GM20000 (cell line): Measurements from ENCODE around the gene ITGAD.

ENCODE experiments used
- DNase-seq: peaks from one replicate; pipeline ENCODE4 v3.0.0; 2012; ENCODE audit warnings: low spot score
- TF ChIP-seq, protein P1 (sequence below): IDR thresholded peaks from 2 replicates; pipeline ENCODE4 v1.5.1; 2012; ENCODE audit warnings: mild to moderate bottlenecking, control low read depth; ENCODE audit errors: extremely low read depth, missing control alignments

Gene ITGAD

DNA sequence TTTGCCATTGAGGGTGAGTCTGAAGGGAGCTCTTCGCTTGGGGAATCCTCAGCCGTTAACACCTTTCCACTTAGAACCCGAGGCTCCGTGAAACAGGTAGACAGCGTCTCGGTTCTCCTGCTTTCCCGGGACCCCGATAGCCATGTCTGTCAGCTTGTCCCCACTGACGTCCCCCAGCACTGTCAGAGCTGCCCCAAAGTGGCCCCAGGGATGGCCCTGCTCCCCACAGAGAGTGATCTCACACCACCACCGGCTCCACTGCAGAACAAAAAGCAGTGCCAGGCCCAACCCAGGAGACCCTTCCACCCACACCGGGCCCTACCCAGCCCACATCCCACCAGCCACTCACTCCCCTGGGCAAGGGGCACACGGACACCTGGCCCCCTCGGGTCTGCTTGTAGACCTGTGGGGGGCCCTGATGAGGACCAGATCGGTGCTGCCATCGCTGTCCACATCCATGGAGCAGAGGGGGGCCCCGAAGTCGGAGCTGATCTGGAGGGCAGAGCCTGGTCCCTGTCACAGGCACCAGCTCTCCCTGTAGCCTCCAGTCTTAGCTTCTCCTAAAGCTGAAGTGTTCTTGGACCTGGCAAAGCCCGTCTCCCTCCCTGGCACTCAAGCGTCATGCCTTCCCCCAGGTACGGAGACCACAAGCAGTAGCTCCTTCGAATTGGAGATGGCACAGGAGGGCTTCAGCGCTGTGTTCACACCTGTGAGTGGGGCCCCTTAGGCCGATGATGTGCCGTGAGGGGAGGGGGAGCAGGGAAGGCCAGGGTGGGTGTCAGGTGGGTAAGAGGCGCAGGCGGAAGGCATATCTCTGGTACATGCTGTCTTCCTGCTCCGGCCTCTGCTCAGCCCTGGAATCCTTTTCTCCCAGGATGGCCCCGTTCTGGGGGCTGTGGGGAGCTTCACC lies 31.7 kb upstream of the ITGAD start:
- TF ChIP-seq, protein P1, sequence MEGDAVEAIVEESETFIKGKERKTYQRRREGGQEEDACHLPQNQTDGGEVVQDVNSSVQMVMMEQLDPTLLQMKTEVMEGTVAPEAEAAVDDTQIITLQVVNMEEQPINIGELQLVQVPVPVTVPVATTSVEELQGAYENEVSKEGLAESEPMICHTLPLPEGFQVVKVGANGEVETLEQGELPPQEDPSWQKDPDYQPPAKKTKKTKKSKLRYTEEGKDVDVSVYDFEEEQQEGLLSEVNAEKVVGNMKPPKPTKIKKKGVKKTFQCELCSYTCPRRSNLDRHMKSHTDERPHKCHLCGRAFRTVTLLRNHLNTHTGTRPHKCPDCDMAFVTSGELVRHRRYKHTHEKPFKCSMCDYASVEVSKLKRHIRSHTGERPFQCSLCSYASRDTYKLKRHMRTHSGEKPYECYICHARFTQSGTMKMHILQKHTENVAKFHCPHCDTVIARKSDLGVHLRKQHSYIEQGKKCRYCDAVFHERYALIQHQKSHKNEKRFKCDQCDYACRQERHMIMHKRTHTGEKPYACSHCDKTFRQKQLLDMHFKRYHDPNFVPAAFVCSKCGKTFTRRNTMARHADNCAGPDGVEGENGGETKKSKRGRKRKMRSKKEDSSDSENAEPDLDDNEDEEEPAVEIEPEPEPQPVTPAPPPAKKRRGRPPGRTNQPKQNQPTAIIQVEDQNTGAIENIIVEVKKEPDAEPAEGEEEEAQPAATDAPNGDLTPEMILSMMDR = no peak
- DNase-seq = no peak

DNA sequence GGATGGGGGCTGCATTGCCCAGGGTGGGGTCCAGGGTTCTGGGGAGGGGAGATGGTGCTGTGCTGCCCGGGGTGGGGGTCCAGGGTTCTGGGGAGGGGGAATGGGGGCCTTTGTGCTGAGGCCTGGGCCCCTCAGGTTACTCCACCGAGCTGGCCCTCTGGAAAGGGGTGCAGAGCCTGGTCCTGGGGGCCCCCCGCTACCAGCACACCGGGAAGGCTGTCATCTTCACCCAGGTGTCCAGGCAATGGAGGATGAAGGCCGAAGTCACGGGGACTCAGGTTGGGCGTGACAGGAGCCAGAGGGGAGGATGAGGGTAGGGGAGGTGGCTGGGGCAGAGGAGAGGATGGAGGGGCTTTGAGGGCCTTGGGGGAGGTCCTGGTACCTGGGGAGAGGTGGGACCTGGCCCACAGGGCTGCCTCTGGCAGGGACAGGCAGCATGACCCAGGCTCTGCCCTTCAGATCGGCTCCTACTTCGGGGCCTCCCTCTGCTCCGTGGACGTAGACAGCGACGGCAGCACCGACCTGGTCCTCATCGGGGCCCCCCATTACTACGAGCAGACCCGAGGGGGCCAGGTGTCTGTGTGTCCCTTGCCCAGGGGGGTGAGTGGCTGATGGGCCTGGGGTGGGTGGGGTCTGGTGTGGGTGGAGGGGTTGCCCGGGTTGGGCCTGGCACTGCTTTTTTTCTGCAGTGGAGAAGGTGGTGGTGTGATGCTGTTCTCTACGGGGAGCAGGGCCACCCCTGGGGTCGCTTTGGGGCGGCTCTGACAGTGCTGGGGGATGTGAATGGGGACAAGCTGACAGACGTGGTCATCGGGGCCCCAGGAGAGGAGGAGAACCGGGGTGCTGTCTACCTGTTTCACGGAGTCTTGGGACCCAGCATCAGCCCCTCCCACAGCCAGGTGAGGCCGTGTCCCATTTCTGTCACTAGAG lies 30.4 kb upstream of the ITGAD start:
- TF ChIP-seq, protein P1 = no peak
- DNase-seq = no peak

DNA sequence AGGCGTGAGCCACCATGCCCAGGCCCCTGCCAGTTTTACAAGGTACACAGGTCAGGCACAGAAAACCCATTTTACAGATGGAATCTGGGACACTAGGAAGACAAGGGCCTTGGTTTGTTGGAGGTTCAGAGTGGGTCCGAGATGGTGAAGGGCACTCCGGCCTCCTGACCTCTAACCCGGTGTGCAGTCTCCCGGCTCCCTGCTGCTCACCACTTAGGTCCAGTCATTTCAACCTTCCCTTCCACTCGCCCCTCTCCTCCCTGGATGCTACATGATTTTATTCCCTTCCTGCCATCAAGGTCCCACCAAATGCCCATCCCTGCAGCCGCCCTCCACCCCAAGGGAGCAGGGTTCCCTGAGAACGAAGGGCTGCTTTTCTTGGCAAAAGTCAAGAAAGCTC lies 29.4 kb upstream of the ITGAD start:
- no peak for DNase-seq
- TF ChIP-seq, protein P1 = no peak

- TF ChIP-seq, protein P1 = no peak
- DNase-seq = no peak
Observed at GRCh38 chr16:31364421-31364820, 28.7 kb upstream of the ITGAD start.

DNA sequence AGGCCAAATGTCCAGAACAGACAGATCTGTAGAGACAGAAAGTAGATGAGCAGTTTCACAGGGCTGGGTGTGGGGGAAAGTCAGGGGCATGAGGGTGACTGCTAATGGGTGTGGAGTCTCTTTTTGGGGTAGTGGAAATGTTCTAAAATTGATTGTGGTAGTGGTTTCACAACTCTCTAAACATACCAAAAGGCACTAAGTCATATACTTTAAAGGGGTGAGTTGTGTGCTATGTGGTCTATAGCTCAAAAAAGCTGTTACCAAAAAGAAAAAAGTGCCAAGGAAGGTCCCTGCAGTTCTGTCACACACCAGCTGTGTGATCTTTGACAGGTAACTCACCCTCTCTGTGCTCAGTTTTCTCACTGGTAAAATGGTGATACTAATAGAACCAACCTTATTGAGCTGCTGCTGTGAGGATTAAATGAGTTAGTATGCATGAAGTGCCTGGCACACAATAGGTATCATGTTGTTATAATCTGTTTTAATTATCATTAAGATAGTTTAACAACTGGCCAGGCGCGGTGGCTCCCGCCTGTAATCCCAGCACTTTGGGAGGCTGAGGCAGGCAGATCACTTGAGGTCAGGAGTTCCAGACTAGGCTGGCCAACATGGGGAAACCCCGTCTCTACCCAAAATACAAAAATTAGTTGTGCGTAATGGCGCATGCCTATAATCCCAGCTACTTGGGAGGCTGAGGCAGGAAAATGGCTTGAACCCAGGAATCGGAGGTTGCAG lies 27.8 kb upstream of the ITGAD start:
- TF ChIP-seq, protein P1 = no peak
- DNase-seq = peak; percentile 58

DNA sequence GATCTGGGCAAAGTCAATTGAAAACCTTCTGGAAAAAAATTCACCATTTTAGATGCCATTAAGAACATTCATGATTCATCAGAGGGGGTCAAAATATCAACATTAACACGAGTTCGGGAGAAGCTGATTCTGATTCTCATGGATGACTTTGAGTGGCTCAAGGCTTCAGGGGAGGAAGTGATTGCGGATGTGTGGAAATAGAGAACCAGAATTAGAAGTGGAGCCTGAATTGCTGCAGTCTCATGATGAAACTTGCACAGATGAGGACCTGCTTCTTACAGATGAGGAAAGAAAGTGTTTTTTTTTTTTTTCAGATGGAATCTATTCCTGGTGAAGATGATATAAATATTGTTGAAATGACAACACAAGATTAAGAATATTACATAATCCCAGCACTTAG lies 25.3 kb upstream of the ITGAD start:
- DNase-seq = no peak
- TF ChIP-seq, protein P1 = no peak
